ENCODE data around the gene PRR33. TPM values are rescaled to one million over a fixed set of nuclear protein-coding genes. Genes with fewer than 3 reads are reported as not detected.
A peak's percentile ranks its signal among the peaks of the same experiment; 100 is the strongest.

PRR33 gene
- total RNA-seq, 1 experiment from 2014 or later: not detected

GRCh38 chr11:1863352-1864216 lies 28.1 kb downstream of the PRR33 start:
- DNase-seq (ENCODE audit: low spot score): peak; percentile 75

GRCh38 chr11:1862588-1863351 lies 28.9 kb downstream of the PRR33 start:
- no peak for DNase-seq (ENCODE audit: low spot score)

- DNase-seq (ENCODE audit: low spot score): no peak
Measured at GRCh38 chr11:1861435-1862411, 30.0 kb downstream of the PRR33 start.

- DNase-seq (ENCODE audit: low spot score): no peak
Measured at GRCh38 chr11:1860108-1860507, 31.6 kb downstream of the PRR33 start.

- no peak for DNase-seq (ENCODE audit: low spot score)
Measured at GRCh38 chr11:1859004-1859403, 32.7 kb downstream of the PRR33 start.

- no peak for DNase-seq (ENCODE audit: low spot score)
Measured at GRCh38 chr11:1858576-1858975, 33.1 kb downstream of the PRR33 start.

- DNase-seq (ENCODE audit: low spot score): no peak
Measured at GRCh38 chr11:1858154-1858553, 33.5 kb downstream of the PRR33 start.

GRCh38 chr11:1857064-1857463 lies 34.6 kb downstream of the PRR33 start:
- DNase-seq (ENCODE audit: low spot score): no peak

GRCh38 chr11:1856306-1857005 lies 35.2 kb downstream of the PRR33 start:
- no peak for DNase-seq (ENCODE audit: low spot score)

GRCh38 chr11:1855886-1856265 lies 35.8 kb downstream of the PRR33 start:
- no peak for DNase-seq (ENCODE audit: low spot score)

- no peak for DNase-seq (ENCODE audit: low spot score)
Measured at GRCh38 chr11:1854949-1855885, 36.5 kb downstream of the PRR33 start.

- DNase-seq (ENCODE audit: low spot score): no peak
Measured at GRCh38 chr11:1854132-1854948, 37.4 kb downstream of the PRR33 start.

GRCh38 chr11:1853376-1854131 lies 38.1 kb downstream of the PRR33 start:
- no peak for DNase-seq (ENCODE audit: low spot score)

GRCh38 chr11:1852877-1853276 lies 38.8 kb downstream of the PRR33 start, which contains the start of gene LSP1:
Gene LSP1, plus strand, starts transcription at chr11:1853084. Its CDS starts 61 bp downstream, at chr11:1853145.
- no peak for DNase-seq (ENCODE audit: low spot score)

GRCh38 chr11:1852271-1852876 lies 39.3 kb downstream of the PRR33 start:
- no peak for DNase-seq (ENCODE audit: low spot score)

GRCh38 chr11:1851468-1852180 lies 40.1 kb downstream of the PRR33 start:
- DNase-seq (ENCODE audit: low spot score): no peak
